C4-2B (cell line): ENCODE data around the gene PTGES3.

ENCODE experiments used
- H3K27ac ChIP-seq: fragments of 450-650 bp; 2 replicates; pipeline ENCODE4 v1.5.1; 2017
- CTCF ChIP-seq: fragments of 450-650 bp; conservative IDR thresholded peaks from 2 replicates; pipeline ENCODE4 v1.5.1; 2017; ENCODE audit warnings: mild to moderate bottlenecking
- ZFX ChIP-seq: fragments of 450-650 bp; IDR thresholded peaks from 2 replicates; pipeline ENCODE4 v1.6.1; 2017

Gene PTGES3

GRCh38 chr12:56634837-56635791, 53.0 kb downstream of the PTGES3 start:
- TF ChIP-seq ZFX (peak; percentile 65), CTCF (peak; percentile 75)

GRCh38 chr12:56634242-56634836, 53.7 kb downstream of the PTGES3 start:
- TF ChIP-seq ZFX = no peak
- TF ChIP-seq CTCF = no peak
- H3K27ac ChIP-seq = peak overlapping the region; percentile 90

More at GRCh38 chr12:56634837-56635791, 53.0 kb downstream of the PTGES3 start:
- H3K27ac ChIP-seq = peak overlapping the region; percentile 90

GRCh38 chr12:56633468-56634241, 54.4 kb downstream of the PTGES3 start:
- TF ChIP-seq CTCF (no peak), ZFX (no peak)
- H3K27ac ChIP-seq = peak overlapping the region; percentile 90

- TF ChIP-seq CTCF (no peak), ZFX (no peak)
- peak overlapping the region; percentile 90 for H3K27ac ChIP-seq
These were observed 55.2 kb downstream of the PTGES3 start for GRCh38 chr12:56632701-56633467.

GRCh38 chr12:56631790-56632700, 56.0 kb downstream of the PTGES3 start:
- TF ChIP-seq ZFX = no peak
- TF ChIP-seq CTCF = no peak
- H3K27ac ChIP-seq = peak overlapping the region; percentile 90

GRCh38 chr12:56630180-56630632, 57.9 kb downstream of the PTGES3 start, which contains the start of gene BAZ2A:
BAZ2A (minus strand) TSS chr12:56630326; CDS start chr12:56617530, 12,796 bp downstream.
- peak within 1 kb of the TSS; percentile 94 for H3K27ac ChIP-seq
- TF ChIP-seq CTCF = no peak
- TF ChIP-seq ZFX = no peak
